WTC11 (cell line): ENCODE results near the gene ELMOD1. TPM values are rescaled to one million over a fixed set of nuclear protein-coding genes. Genes with fewer than 3 reads are reported as not detected.
A peak's percentile ranks its signal among the peaks of the same experiment; 100 is the strongest.
"Not testable (repeated sequence)": the region's sequence is repeated elsewhere in the genome, so short reads cannot be mapped to it uniquely, and the experiment has no call there.

Experiments
- ATAC-seq: fragments of 200-7000 bp; cut with Tn5 transposase; 2 replicates; pipeline ENCODE4 v1.10.0; 2021; ENCODE audit warnings: mild to moderate bottlenecking, moderate library complexity
- CTCF ChIA-PET: fragments of 300-600 bp; sonication (Branson Sonifier 250); formaldehyde crosslinking; loops from one replicate; lab custom pipeline; 2021; ENCODE audit warnings: antibody characterized with exemption; lab: Charles Lee
- POLR2A ChIA-PET: fragments of 350-600 bp; sonication (Branson Sonifier 250); formaldehyde crosslinking; loops from one replicate; lab custom pipeline; 2021; ENCODE audit warnings: antibody characterized with exemption; lab: Charles Lee
- DNase-seq: peaks from one replicate; pipeline ENCODE4 v3.0.0; 2021; ENCODE audit warnings: low spot score
- H3K27ac Mint-ChIP-seq: 2 replicates; pipeline ENCODE4 v1.8.0; 2021; ENCODE audit warnings: mixed read lengths
- H3K27me3 Mint-ChIP-seq: 2 replicates; pipeline ENCODE4 v1.8.0; 2021; ENCODE audit warnings: low read depth, mild to moderate bottlenecking, moderate library complexity, mixed read lengths
- H3K36me3 Mint-ChIP-seq: 2 replicates; pipeline ENCODE4 v1.8.0; 2021; ENCODE audit warnings: mixed read lengths
- H3K4me1 Mint-ChIP-seq: 2 replicates; pipeline ENCODE4 v1.8.0; 2022; ENCODE audit warnings: mixed read lengths
- H3K4me3 Mint-ChIP-seq: 2 replicates; pipeline ENCODE4 v1.8.0; 2021; ENCODE audit warnings: mild to moderate bottlenecking, moderate library complexity, mixed read lengths
- H3K9me3 Mint-ChIP-seq: 2 replicates; pipeline ENCODE4 v1.8.0; 2021; ENCODE audit warnings: mixed read lengths
- FOXJ3 ChIP-seq: sonication (generic); formaldehyde crosslinking; IDR thresholded peaks from 2 replicates; pipeline ENCODE4 v1.9.0; 2021; ENCODE audit warnings: missing genetic modification reagents, mild to moderate bottlenecking, borderline replicate concordance
- GTF2I ChIP-seq: fragments of 250-450 bp; sonication (Bioruptor Pico); conservative IDR thresholded peaks from 2 replicates; pipeline ENCODE4 v1.4.0; 2021; ENCODE audit warnings: mild to moderate bottlenecking
- HMGA2 ChIP-seq: fragments of 250-450 bp; sonication (Bioruptor Pico); IDR thresholded peaks from 2 replicates; pipeline ENCODE4 v1.4.0; 2021; ENCODE audit warnings: mild to moderate bottlenecking, moderate library complexity
- IRF2 ChIP-seq: sonication (generic); formaldehyde crosslinking; IDR thresholded peaks from 2 replicates; pipeline ENCODE4 v1.8.0; 2022; ENCODE audit warnings: low read depth, missing genetic modification reagents, borderline replicate concordance
- MYBL2 ChIP-seq: sonication (generic); formaldehyde crosslinking; IDR thresholded peaks from 2 replicates; pipeline ENCODE4 v1.8.1; 2023; ENCODE audit warnings: mild to moderate bottlenecking, moderate library complexity, missing genetic modification reagents
- NR1H2 ChIP-seq: sonication (generic); formaldehyde crosslinking; IDR thresholded peaks from 2 replicates; pipeline ENCODE4 v1.9.0; 2021; ENCODE audit warnings: mild to moderate bottlenecking, moderate library complexity, missing genetic modification reagents
- TP53 ChIP-seq: sonication (generic); formaldehyde crosslinking; IDR thresholded peaks from 2 replicates; pipeline ENCODE4 v1.8.1; 2023; ENCODE audit warnings: mild to moderate bottlenecking, missing genetic modification reagents
- ZNF396 ChIP-seq: fragments of 250-450 bp; sonication (Bioruptor Pico); IDR thresholded peaks from 2 replicates; pipeline ENCODE4 v1.8.0; 2021; ENCODE audit warnings: mild to moderate bottlenecking, moderate library complexity, borderline replicate concordance
- ZNF416 ChIP-seq: fragments of 250-450 bp; sonication (Bioruptor Pico); IDR thresholded peaks from 2 replicates; pipeline ENCODE4 v1.9.0; 2021; ENCODE audit warnings: mild to moderate bottlenecking, inconsistent platforms
- ZNF671 ChIP-seq: fragments of 250-450 bp; sonication (Bioruptor Pico); IDR thresholded peaks from 2 replicates; pipeline ENCODE4 v1.8.0; 2021; ENCODE audit warnings: mild to moderate bottlenecking
- total RNA-seq: library from RNA; stranded (reverse); gene quantifications from 3 replicates; pipeline ENCODE4 v1.2.3, GENCODE V29; 2021
- TF ChIP-seq, protein P1 (sequence below): sonication (generic); formaldehyde crosslinking; IDR thresholded peaks from 2 replicates; pipeline ENCODE4 v1.8.0; 2023; ENCODE audit warnings: missing genetic modification reagents, mild to moderate bottlenecking, borderline replicate concordance
- TF ChIP-seq, protein P2 (sequence below): sonication (generic); formaldehyde crosslinking; IDR thresholded peaks from 2 replicates; pipeline ENCODE4 v1.8.0; 2022; ENCODE audit warnings: mild to moderate bottlenecking, missing genetic modification reagents
- TF ChIP-seq, protein P3 (sequence below): fragments of 250-450 bp; sonication (Bioruptor Pico); IDR thresholded peaks from 2 replicates; pipeline ENCODE4 v1.9.0; 2021; ENCODE audit warnings: mild to moderate bottlenecking
- TF ChIP-seq, protein P4 (sequence below): sonication (generic); formaldehyde crosslinking; IDR thresholded peaks from 2 replicates; pipeline ENCODE4 v1.8.1; 2022; ENCODE audit warnings: low read depth, missing genetic modification reagents, borderline replicate concordance
- TF ChIP-seq, protein P5 (sequence below): sonication (generic); formaldehyde crosslinking; IDR thresholded peaks from 2 replicates; pipeline ENCODE4 v1.8.0; 2023; ENCODE audit warnings: missing genetic modification reagents
- TF ChIP-seq, protein P6 (sequence below): sonication (generic); formaldehyde crosslinking; IDR thresholded peaks from 2 replicates; pipeline ENCODE4 v1.8.1; 2023; ENCODE audit warnings: mild to moderate bottlenecking, missing genetic modification reagents
- TF ChIP-seq, protein P7 (sequence below): sonication (generic); formaldehyde crosslinking; IDR thresholded peaks from 2 replicates; pipeline ENCODE4 v1.8.1; 2023; ENCODE audit warnings: mild to moderate bottlenecking, missing genetic modification reagents, borderline replicate concordance

ELMOD1 gene
- total RNA-seq, 1 experiment from 2014 or later, result 2.3 TPM

DNA sequence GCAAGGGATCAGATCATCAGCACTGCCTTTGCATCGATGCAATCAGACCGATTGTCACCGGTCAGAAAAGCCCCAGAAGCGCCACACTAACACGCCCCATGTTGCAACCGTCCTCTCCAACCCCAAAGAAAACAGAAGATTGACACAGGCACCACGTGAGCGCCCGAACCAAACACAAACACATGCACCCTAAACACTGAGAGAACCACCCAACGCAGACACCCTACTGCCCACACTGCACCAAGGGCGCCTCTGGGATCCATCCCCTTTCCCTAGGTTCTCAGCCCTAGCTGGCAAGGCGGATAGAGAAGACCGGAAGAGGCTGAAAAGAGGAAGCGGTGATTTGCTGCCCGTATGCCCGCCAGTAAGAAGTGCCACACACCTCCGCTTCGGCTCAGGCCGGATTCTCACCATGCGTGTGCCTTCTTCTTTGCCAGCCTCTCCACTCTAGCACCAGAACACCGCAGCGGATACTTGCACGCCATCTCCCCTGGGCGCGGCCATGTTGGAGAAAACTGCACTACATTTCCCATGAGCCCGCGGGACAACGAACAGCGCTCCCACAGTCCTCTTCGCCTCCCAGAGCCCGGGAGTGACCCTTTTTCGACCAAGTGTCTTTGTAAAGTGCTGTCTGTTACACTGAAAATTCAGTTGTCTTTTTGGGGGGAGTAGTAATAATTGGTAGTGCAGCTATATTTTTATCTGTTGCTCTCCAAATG, 25.6 kb upstream of the ELMOD1 start, which contains the start of gene ALKBH8 (continued):
- TF ChIP-seq, protein P1, sequence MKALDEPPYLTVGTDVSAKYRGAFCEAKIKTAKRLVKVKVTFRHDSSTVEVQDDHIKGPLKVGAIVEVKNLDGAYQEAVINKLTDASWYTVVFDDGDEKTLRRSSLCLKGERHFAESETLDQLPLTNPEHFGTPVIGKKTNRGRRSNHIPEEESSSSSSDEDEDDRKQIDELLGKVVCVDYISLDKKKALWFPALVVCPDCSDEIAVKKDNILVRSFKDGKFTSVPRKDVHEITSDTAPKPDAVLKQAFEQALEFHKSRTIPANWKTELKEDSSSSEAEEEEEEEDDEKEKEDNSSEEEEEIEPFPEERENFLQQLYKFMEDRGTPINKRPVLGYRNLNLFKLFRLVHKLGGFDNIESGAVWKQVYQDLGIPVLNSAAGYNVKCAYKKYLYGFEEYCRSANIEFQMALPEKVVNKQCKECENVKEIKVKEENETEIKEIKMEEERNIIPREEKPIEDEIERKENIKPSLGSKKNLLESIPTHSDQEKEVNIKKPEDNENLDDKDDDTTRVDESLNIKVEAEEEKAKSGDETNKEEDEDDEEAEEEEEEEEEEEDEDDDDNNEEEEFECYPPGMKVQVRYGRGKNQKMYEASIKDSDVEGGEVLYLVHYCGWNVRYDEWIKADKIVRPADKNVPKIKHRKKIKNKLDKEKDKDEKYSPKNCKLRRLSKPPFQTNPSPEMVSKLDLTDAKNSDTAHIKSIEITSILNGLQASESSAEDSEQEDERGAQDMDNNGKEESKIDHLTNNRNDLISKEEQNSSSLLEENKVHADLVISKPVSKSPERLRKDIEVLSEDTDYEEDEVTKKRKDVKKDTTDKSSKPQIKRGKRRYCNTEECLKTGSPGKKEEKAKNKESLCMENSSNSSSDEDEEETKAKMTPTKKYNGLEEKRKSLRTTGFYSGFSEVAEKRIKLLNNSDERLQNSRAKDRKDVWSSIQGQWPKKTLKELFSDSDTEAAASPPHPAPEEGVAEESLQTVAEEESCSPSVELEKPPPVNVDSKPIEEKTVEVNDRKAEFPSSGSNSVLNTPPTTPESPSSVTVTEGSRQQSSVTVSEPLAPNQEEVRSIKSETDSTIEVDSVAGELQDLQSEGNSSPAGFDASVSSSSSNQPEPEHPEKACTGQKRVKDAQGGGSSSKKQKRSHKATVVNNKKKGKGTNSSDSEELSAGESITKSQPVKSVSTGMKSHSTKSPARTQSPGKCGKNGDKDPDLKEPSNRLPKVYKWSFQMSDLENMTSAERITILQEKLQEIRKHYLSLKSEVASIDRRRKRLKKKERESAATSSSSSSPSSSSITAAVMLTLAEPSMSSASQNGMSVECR (CRISPR knock-in tag), result peak; percentile 81

DNA sequence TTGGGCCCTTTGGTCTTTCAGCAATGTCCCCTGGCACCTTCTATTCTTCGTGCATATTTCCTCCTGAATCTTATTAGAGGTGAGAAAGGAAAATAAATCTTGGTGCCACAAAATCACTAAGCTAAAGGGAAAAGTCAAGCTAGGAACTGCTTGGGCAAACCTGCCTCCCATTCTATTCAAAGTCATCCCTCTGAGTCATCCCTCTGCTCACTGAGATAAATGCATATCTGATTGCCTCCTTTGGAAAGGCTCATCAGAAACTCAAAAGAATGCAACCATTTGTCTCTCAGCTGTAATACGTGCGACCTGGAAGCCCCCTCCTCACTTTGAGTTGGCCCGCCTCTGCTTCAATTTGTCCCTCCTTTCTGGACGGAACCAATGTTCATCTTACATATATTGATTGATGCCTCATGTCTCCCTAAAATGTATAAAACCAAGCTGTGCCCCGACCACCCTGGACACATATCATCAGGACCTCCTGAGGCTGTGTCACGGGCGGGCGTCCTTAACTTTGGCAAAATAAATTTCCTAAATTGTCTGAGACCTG, 24.9 kb upstream of the ELMOD1 start:
- H3K36me3 Mint-ChIP-seq, ATAC-seq, H3K9me3 Mint-ChIP-seq, H3K27me3 Mint-ChIP-seq, DNase-seq: not testable (repeated sequence)
- H3K4me3 Mint-ChIP-seq, result peak overlapping the region; percentile 99
- H3K27ac Mint-ChIP-seq, result peak overlapping the region; percentile 97
- POLR2A ChIA-PET, result interaction anchor here (1.0 kb wide), 1 partner anchor 123 kb away, joined by 3 read pairs; no protein-coding TSS in a partner anchor
- CTCF ChIA-PET, result interaction anchor here (1.0 to 5.6 kb wide), 6 partner anchors 17 to 205 kb away, joined by 3 to 38 read pairs (median 4); partner anchors contain the start of gene ELMOD1
- peaks cover 30% of the 10 kb centered on the region for H3K4me1 Mint-ChIP-seq

DNA sequence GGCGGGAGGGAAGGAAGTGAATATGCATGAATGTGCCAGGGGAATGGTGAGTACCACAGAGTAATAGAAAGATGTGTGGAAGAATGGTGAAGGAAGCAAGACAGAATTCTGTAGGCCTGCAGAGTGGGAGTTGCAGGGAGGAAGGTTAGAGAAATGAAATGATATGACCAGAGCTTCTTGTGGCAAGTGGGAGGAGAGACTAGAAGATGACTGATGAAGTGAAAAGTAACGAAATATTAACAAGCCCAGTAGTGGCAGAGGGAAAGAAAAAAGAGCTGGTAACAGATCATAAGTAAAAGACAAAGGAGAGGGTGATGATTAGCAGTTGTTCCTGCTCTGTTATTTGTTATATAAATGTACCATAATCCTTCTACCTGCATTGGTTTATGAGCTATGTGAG, 24.4 kb upstream of the ELMOD1 start:
- DNase-seq, result no peak
- no peaks in the 10 kb centered on the region for H3K9me3 Mint-ChIP-seq
- H3K27ac Mint-ChIP-seq, result no peak overlapping the region
- no peaks in the 10 kb centered on the region for H3K27me3 Mint-ChIP-seq
- CTCF ChIA-PET, result interaction anchor here (1.1 to 5.6 kb wide), 2 partner anchors 38 to 123 kb away, joined by 6 to 38 read pairs; no protein-coding TSS in a partner anchor
- H3K4me3 Mint-ChIP-seq, result peak overlapping the region; percentile 99
- ATAC-seq, result no peak
- POLR2A ChIA-PET, result no interaction called here
- peaks cover 30% of the 10 kb centered on the region for H3K4me1 Mint-ChIP-seq
- no peaks in the 10 kb centered on the region for H3K36me3 Mint-ChIP-seq
- TF ChIP-seq GTF2I (CRISPR knock-in tag) (no peak), ZNF396 (no peak), NR1H2 (CRISPR knock-in tag) (no peak), FOXJ3 (CRISPR knock-in tag) (no peak), TP53 (no peak), HMGA2 (no peak), ZNF671 (CRISPR knock-in tag) (no peak), ZNF416 (CRISPR knock-in tag) (no peak), MYBL2 (no peak), IRF2 (CRISPR knock-in tag) (no peak)
- TF ChIP-seq, protein P2, sequence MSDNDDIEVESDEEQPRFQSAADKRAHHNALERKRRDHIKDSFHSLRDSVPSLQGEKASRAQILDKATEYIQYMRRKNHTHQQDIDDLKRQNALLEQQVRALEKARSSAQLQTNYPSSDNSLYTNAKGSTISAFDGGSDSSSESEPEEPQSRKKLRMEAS (CRISPR knock-in tag), result no peak
- TF ChIP-seq, protein P3, sequence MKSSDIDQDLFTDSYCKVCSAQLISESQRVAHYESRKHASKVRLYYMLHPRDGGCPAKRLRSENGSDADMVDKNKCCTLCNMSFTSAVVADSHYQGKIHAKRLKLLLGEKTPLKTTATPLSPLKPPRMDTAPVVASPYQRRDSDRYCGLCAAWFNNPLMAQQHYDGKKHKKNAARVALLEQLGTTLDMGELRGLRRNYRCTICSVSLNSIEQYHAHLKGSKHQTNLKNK (CRISPR knock-in tag), result no peak
- TF ChIP-seq, protein P4, sequence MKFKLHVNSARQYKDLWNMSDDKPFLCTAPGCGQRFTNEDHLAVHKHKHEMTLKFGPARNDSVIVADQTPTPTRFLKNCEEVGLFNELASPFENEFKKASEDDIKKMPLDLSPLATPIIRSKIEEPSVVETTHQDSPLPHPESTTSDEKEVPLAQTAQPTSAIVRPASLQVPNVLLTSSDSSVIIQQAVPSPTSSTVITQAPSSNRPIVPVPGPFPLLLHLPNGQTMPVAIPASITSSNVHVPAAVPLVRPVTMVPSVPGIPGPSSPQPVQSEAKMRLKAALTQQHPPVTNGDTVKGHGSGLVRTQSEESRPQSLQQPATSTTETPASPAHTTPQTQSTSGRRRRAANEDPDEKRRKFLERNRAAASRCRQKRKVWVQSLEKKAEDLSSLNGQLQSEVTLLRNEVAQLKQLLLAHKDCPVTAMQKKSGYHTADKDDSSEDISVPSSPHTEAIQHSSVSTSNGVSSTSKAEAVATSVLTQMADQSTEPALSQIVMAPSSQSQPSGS (CRISPR knock-in tag), result no peak
- TF ChIP-seq, protein P5, sequence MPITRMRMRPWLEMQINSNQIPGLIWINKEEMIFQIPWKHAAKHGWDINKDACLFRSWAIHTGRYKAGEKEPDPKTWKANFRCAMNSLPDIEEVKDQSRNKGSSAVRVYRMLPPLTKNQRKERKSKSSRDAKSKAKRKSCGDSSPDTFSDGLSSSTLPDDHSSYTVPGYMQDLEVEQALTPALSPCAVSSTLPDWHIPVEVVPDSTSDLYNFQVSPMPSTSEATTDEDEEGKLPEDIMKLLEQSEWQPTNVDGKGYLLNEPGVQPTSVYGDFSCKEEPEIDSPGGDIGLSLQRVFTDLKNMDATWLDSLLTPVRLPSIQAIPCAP, result no peak
- TF ChIP-seq, protein P6, sequence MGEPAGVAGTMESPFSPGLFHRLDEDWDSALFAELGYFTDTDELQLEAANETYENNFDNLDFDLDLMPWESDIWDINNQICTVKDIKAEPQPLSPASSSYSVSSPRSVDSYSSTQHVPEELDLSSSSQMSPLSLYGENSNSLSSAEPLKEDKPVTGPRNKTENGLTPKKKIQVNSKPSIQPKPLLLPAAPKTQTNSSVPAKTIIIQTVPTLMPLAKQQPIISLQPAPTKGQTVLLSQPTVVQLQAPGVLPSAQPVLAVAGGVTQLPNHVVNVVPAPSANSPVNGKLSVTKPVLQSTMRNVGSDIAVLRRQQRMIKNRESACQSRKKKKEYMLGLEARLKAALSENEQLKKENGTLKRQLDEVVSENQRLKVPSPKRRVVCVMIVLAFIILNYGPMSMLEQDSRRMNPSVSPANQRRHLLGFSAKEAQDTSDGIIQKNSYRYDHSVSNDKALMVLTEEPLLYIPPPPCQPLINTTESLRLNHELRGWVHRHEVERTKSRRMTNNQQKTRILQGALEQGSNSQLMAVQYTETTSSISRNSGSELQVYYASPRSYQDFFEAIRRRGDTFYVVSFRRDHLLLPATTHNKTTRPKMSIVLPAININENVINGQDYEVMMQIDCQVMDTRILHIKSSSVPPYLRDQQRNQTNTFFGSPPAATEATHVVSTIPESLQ (CRISPR knock-in tag), result no peak
- TF ChIP-seq, protein P7, sequence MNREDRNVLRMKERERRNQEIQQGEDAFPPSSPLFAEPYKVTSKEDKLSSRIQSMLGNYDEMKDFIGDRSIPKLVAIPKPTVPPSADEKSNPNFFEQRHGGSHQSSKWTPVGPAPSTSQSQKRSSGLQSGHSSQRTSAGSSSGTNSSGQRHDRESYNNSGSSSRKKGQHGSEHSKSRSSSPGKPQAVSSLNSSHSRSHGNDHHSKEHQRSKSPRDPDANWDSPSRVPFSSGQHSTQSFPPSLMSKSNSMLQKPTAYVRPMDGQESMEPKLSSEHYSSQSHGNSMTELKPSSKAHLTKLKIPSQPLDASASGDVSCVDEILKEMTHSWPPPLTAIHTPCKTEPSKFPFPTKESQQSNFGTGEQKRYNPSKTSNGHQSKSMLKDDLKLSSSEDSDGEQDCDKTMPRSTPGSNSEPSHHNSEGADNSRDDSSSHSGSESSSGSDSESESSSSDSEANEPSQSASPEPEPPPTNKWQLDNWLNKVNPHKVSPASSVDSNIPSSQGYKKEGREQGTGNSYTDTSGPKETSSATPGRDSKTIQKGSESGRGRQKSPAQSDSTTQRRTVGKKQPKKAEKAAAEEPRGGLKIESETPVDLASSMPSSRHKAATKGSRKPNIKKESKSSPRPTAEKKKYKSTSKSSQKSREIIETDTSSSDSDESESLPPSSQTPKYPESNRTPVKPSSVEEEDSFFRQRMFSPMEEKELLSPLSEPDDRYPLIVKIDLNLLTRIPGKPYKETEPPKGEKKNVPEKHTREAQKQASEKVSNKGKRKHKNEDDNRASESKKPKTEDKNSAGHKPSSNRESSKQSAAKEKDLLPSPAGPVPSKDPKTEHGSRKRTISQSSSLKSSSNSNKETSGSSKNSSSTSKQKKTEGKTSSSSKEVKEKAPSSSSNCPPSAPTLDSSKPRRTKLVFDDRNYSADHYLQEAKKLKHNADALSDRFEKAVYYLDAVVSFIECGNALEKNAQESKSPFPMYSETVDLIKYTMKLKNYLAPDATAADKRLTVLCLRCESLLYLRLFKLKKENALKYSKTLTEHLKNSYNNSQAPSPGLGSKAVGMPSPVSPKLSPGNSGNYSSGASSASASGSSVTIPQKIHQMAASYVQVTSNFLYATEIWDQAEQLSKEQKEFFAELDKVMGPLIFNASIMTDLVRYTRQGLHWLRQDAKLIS (CRISPR knock-in tag), result no peak
